ENCODE results near the gene NKX6-2. TPM values are rescaled to one million over a fixed set of nuclear protein-coding genes. Genes with fewer than 3 reads are reported as not detected.

NKX6-2 gene
- total and polyA plus RNA-seq, 10 of the 15 experiments (the other 5 are each of a cell fraction or from before 2014, with no cell fraction given): 0.45 to 1.8 TPM; not detected in 8

GRCh38 chr10:132770061-132771021, 15.6 kb downstream of the NKX6-2 start:
- SMC1A ChIA-PET (ENCODE audit: uncharacterized antibody, unreplicated experiment): no interaction called here
- no peaks in the 10 kb centered on the region for H4K20me1 ChIP-seq (ENCODE audit: control insufficient read depth, insufficient read depth)
- ATAC-seq (no peak), FAIRE-seq (no peak), DNase-seq (ENCODE audit: low read depth, low spot score) (no peak)
- H3K27ac ChIP-seq (ENCODE audit: control insufficient read depth, insufficient read depth): no peak overlapping the region
- no peaks in the 10 kb centered on the region for H3K4me1 ChIP-seq (ENCODE audit: control insufficient read depth, insufficient read depth, low read length)
- no TSS peak for BruUV-seq (replicated peaks)
- no peaks in the 10 kb centered on the region for H3K27me3 ChIP-seq (replicated peaks in 1 of 2; ENCODE audit: control insufficient read depth in 2 of 2, insufficient read depth in 2 of 2, low read length in 1 of 2)
- H3K36me3 ChIP-seq (ENCODE audit: control insufficient read depth in 2 of 2, insufficient read depth in 2 of 2, low read length in 1 of 2): no peaks in the 10 kb centered on the region
- H3K9me3 ChIP-seq (replicated peaks; ENCODE audit: control insufficient read depth, insufficient read depth, low read length): no peaks in the 10 kb centered on the region; the same call in 1 of the 3 replicates
- POLR2A ChIA-PET: no interaction called here
- TF ChIP-seq PAX8 (IDR thresholded peaks at IDR 0.05): no peak
- TF ChIP-seq NFXL1 (IDR thresholded peaks at IDR 0.05; ENCODE audit: borderline replicate concordance): no peak
- TF ChIP-seq SUPT20H (IDR thresholded peaks at IDR 0.05; ENCODE audit: borderline replicate concordance, control insufficient read depth, low read depth, low read length): no peak
- no peak for TF ChIP-seq EGR1 (IDR thresholded peaks at IDR 0.05; ENCODE audit: borderline replicate concordance in 1 of 2, low read depth in 2 of 2, low read length in 2 of 2)
- TF ChIP-seq, protein P1, sequence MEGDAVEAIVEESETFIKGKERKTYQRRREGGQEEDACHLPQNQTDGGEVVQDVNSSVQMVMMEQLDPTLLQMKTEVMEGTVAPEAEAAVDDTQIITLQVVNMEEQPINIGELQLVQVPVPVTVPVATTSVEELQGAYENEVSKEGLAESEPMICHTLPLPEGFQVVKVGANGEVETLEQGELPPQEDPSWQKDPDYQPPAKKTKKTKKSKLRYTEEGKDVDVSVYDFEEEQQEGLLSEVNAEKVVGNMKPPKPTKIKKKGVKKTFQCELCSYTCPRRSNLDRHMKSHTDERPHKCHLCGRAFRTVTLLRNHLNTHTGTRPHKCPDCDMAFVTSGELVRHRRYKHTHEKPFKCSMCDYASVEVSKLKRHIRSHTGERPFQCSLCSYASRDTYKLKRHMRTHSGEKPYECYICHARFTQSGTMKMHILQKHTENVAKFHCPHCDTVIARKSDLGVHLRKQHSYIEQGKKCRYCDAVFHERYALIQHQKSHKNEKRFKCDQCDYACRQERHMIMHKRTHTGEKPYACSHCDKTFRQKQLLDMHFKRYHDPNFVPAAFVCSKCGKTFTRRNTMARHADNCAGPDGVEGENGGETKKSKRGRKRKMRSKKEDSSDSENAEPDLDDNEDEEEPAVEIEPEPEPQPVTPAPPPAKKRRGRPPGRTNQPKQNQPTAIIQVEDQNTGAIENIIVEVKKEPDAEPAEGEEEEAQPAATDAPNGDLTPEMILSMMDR (IDR thresholded peaks at IDR 0.05 in 2 of 3, conservative IDR thresholded peaks at IDR 0.05 in 1 of 3; ENCODE audit: control insufficient read depth in 2 of 3, extremely low read depth in 1 of 3, insufficient read depth in 1 of 3, low read depth in 3 of 3, low read length in 3 of 3): no peak
- intact Hi-C loops (cut with micrococcal nuclease; ENCODE audit: unreplicated experiment) (no loop called here), in situ Hi-C loops (cut with MboI) (no loop called here)
- RAD21 ChIA-PET (ENCODE audit: unreplicated experiment): no interaction called here
- WGBS (ENCODE audit: insufficient coverage, insufficient replicate concordance, low lambda C conversion rate, missing lambda C conversion rate): 91% methylated on average over 45 of the region's 45 CpGs
- CTCF ChIA-PET: interaction anchor here (0.6 kb wide), 1 partner anchor 140 kb away, joined by 3 read pairs; no protein-coding TSS in a partner anchor
- H3K4me2 ChIP-seq (ENCODE audit: control insufficient read depth, insufficient read depth): no peak overlapping the region
- no peak overlapping the region for H3K9ac ChIP-seq (ENCODE audit: control insufficient read depth, insufficient read depth, low read length)
- H3K79me2 ChIP-seq (ENCODE audit: control insufficient read depth, insufficient read depth, low read length): no peaks in the 10 kb centered on the region
- H2AFZ ChIP-seq (ENCODE audit: control insufficient read depth, low read depth, low read length): no peak overlapping the region
- no peak overlapping the region for H3K4me3 ChIP-seq

Measured in GM12878 (cell line).